ENCODE measurements around the gene SNX27. TPM values are rescaled to one million over a fixed set of nuclear protein-coding genes. Genes with fewer than 3 reads are reported as not detected.

The SNX27 gene
- total RNA-seq, 6 donors from 2014 or later: 35.0 to 62.9 (median 51.9) TPM

DNA sequence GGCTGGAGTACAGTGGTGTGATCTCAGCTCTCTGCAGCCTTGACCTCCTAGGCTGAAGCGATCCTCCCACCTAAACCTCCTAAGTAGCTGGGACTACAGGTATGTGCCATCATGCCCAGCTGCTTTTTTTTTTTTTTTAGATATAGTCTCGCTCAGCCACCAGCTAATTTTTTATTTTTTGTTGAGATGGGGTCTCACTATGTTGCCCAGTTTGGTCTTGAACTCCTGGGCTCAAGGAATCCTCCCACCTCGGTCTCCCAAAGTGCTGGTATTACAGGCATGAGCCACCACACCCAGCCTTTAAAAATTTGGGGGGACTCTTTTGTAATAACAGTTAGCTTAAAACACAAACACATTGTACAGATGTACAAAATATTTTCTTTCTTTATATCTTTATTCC is 1.7 kb upstream of the SNX27 start:
- DNase-seq (no peak), ATAC-seq (ENCODE audit: low FRiP score in 2 of 2) (no peak)
- WGBS, 2 donors: 89 to 96% methylated on average over 3 of the region's 3 CpGs
- Histone ChIP-seq H3K27ac (no peak overlapping the region), H3K9me3 (no peaks in the 10 kb centered on the region), H3K4me1 (peaks cover 7 to 31% (median 17%) of the 10 kb centered on the region in 4 donors), H3K27me3 (no peaks in the 10 kb centered on the region), H3K36me3 (no peaks in the 10 kb centered on the region), H3K4me3 (no peak overlapping the region)
- TF ChIP-seq, protein P1, sequence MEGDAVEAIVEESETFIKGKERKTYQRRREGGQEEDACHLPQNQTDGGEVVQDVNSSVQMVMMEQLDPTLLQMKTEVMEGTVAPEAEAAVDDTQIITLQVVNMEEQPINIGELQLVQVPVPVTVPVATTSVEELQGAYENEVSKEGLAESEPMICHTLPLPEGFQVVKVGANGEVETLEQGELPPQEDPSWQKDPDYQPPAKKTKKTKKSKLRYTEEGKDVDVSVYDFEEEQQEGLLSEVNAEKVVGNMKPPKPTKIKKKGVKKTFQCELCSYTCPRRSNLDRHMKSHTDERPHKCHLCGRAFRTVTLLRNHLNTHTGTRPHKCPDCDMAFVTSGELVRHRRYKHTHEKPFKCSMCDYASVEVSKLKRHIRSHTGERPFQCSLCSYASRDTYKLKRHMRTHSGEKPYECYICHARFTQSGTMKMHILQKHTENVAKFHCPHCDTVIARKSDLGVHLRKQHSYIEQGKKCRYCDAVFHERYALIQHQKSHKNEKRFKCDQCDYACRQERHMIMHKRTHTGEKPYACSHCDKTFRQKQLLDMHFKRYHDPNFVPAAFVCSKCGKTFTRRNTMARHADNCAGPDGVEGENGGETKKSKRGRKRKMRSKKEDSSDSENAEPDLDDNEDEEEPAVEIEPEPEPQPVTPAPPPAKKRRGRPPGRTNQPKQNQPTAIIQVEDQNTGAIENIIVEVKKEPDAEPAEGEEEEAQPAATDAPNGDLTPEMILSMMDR (IDR thresholded peaks at IDR 0.05): no peak
- TF ChIP-seq POLR2AphosphoS5 (IDR thresholded peaks at IDR 0.05) (no peak), EP300 (IDR thresholded peaks at IDR 0.05) (no peak), POLR2A (IDR thresholded peaks at IDR 0.05) (no peak)

DNA sequence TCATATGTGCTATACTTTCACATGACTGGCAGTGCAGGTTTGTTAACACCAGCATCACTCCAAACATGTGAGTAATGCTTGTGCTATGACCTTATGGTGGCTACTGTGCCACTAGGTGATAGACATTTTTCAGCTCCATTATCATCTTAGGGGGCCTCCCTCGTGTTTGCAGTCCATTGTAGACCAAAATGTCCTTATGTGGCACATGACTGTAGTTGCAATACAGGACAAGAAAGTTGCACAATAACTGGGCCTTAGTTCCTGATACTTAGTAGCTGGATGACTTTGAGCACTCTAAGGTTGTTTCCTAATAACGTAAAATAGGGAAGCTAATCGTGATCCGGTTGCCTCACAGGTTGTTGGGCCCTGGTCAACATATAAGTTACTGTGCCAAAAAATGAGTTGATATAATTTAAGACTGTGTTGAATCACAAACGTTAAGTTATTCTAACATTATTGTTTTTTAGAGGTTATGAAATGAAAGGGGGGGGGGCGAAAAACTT is 511 bp upstream of the SNX27 start:
- TF ChIP-seq POLR2A (IDR thresholded peaks at IDR 0.05): peak in 1 of 4 donors; percentile 17
- TF ChIP-seq, protein P1 (IDR thresholded peaks at IDR 0.05): peak in 2 of 6 experiments; percentile 22 to 26
- TF ChIP-seq POLR2AphosphoS5 (IDR thresholded peaks at IDR 0.05): peak; percentile 71 to 96
- peak in 2 of 4 donors; percentile 91 to 98 for TF ChIP-seq EP300 (IDR thresholded peaks at IDR 0.05)
- Histone ChIP-seq H3K4me1 (peaks cover 7 to 38% (median 22%) of the 10 kb centered on the region in 4 donors), H3K27ac (peak overlapping the region; percentile 94 to 99 (median 96)), H3K4me3 (peak overlapping the region in 3 of 4 donors; percentile 91 to 100 (median 97)), H3K36me3 (no peaks in the 10 kb centered on the region), H3K9me3 (no peaks in the 10 kb centered on the region), H3K27me3 (no peaks in the 10 kb centered on the region)
- WGBS, 2 donors: 17 to 21% methylated on average over 6 of the region's 6 CpGs
- peak; percentile 69 to 88 for ATAC-seq (ENCODE audit: low FRiP score in 2 of 2)
- peak in 1 of 2 donors; percentile 75 for DNase-seq

DNA sequence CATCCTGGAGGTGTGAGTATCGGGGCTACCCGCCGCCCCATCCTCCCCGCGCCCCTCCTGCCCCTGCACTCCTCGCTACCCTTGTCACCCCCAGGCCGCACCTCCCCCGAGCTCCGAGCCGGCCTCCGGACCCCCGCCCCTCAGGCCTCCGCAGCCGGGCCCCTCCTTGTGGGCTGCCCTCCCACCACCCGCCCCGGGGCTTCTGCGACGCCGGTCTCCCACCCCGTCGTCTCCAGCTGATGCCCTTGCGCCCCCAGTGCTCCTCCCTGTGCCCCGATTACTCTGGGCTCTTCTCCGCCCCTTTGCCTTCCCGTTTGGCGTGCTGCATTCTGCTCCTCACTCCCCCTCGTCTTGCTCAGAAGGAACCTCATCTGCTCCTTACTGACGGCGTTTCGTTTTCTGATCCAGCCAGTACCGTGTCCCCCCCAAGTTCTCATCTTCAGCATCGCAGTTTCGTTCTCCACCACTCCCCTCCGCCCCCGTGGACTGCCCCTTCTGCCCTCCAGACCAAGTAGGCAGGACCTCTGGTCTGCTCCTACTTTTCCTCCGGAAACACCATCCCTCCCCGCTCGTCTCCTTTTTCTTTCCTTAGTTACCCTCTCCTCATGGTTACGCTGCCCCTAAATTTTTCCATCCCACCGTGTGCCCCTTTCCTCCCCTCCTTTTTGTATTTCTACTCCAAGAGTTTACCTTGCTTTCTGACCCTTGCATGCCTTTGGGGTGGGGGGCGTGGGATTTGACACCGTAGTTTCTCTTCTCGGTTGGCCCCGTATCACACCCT is 841 bp downstream of the SNX27 start:
- TF ChIP-seq POLR2A (IDR thresholded peaks at IDR 0.05) (peak in 1 of 4 donors; percentile 9), POLR2AphosphoS5 (IDR thresholded peaks at IDR 0.05) (no peak)
- Histone ChIP-seq H3K36me3 (no peaks in the 10 kb centered on the region), H3K4me1 (peaks cover 7 to 42% (median 22%) of the 10 kb centered on the region in 4 donors), H3K27ac (peak overlapping the region; percentile 94 to 99 (median 96)), H3K4me3 (peak overlapping the region; percentile 79 to 100 (median 94)), H3K27me3 (no peaks in the 10 kb centered on the region), H3K9me3 (no peaks in the 10 kb centered on the region)
- DNase-seq (peak in 1 of 2 donors; percentile 42), ATAC-seq (ENCODE audit: low FRiP score in 2 of 2) (peak; percentile 20 to 50)
- 1 to 2% methylated on average over 28 to 31 of the region's 44 CpGs for WGBS, 2 donors

DNA sequence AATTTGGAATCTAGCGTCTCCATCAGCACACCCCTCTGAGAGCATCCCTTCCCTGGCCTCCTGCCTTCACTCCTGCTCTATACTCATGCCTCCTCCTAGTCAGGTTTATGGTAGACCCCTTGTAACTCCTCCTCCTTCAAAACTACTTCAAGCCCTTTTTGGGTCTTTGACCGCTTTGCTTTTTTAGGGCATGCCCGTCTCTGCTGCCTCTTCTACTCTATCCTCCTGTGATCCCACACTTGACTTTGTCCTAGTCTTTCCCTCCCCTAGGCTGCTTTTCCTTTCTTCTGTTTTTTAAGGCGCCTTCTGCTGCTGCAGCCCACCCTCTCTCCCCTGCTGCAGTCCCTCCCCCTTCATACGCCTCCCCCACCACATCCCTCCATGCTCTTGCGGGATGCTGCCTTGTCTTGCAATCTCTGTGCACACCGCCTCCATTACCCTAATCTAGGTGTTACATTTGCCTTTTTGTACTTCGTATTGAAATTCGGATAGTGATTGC is 1.5 kb downstream of the SNX27 start:
- Histone ChIP-seq H3K4me3 (peak overlapping the region; percentile 79 to 100 (median 94)), H3K27me3 (no peaks in the 10 kb centered on the region), H3K27ac (peak overlapping the region in 2 of 4 donors; percentile 94 to 99), H3K4me1 (peaks cover 7 to 42% (median 22%) of the 10 kb centered on the region in 4 donors), H3K36me3 (no peaks in the 10 kb centered on the region), H3K9me3 (no peaks in the 10 kb centered on the region)
- 46 to 54% methylated on average over 8 to 9 of the region's 9 CpGs for WGBS, 2 donors
- DNase-seq (no peak), ATAC-seq (ENCODE audit: low FRiP score in 2 of 2) (no peak)
- TF ChIP-seq POLR2AphosphoS5 (IDR thresholded peaks at IDR 0.05): no peak
- TF ChIP-seq POLR2A (IDR thresholded peaks at IDR 0.05): no peak
- TF ChIP-seq EP300 (IDR thresholded peaks at IDR 0.05): no peak
- TF ChIP-seq, protein P1 (IDR thresholded peaks at IDR 0.05): no peak
